ENCODE data around the gene CLBA1. TPM values are rescaled to one million over a fixed set of nuclear protein-coding genes. Genes with fewer than 3 reads are reported as not detected.

CLBA1 gene
- total RNA-seq, 4 donors from 2014 or later: 2.2 to 11.7 (median 6.5) TPM

GRCh38 chr14:104996032-104996431 lies 10.4 kb downstream of the CLBA1 start:
- no peak overlapping the region for H3K4me3 ChIP-seq (ENCODE audit: low read depth, poor library complexity, severe bottlenecking)
- DNase-seq (ENCODE audit: low spot score in 2 of 2): no peak
- 89 to 92% methylated on average over 4 to 5 of the region's 5 CpGs for WGBS, 2 donors
- TF ChIP-seq CTCF (IDR thresholded peaks at IDR 0.05) (no peak), POLR2A (IDR thresholded peaks at IDR 0.05) (no peak)
- intact Hi-C loops (cut with DNase I; ENCODE audit: low total_unique reads): no loop called here

- intact Hi-C loops (cut with DNase I; ENCODE audit: low total_unique reads): no loop called here
- 97% methylated on average over 13 of the region's 13 CpGs for WGBS, 2 donors
- H3K4me3 ChIP-seq (ENCODE audit: low read depth, poor library complexity, severe bottlenecking): no peak overlapping the region
- DNase-seq (ENCODE audit: low spot score in 2 of 2): no peak
- TF ChIP-seq CTCF (IDR thresholded peaks at IDR 0.05) (no peak), POLR2A (IDR thresholded peaks at IDR 0.05) (no peak)
Measured at GRCh38 chr14:104996483-104996882, 10.9 kb downstream of the CLBA1 start.

GRCh38 chr14:104998801-104999200 lies 13.2 kb downstream of the CLBA1 start:
- H3K4me3 ChIP-seq (ENCODE audit: low read depth, poor library complexity, severe bottlenecking): no peak overlapping the region
- WGBS, 2 donors: 89 to 95% methylated on average over 5 of the region's 5 CpGs
- no peak for TF ChIP-seq POLR2A (IDR thresholded peaks at IDR 0.05)
- no peak for TF ChIP-seq CTCF (IDR thresholded peaks at IDR 0.05)
- intact Hi-C loops (cut with DNase I; ENCODE audit: low total_unique reads): no loop called here
- no peak for DNase-seq (ENCODE audit: low spot score in 2 of 2)

- TF ChIP-seq POLR2A (IDR thresholded peaks at IDR 0.05) (no peak), CTCF (IDR thresholded peaks at IDR 0.05) (no peak)
- DNase-seq (ENCODE audit: low spot score in 2 of 2): no peak
- intact Hi-C loops (cut with DNase I; ENCODE audit: low total_unique reads): no loop called here
- H3K4me3 ChIP-seq (ENCODE audit: low read depth, poor library complexity, severe bottlenecking): no peak overlapping the region
- 90 to 100% methylated on average over 3 of the region's 3 CpGs for WGBS, 2 donors
Measured at GRCh38 chr14:104999361-104999760, 13.8 kb downstream of the CLBA1 start.

GRCh38 chr14:105005329-105005928 lies 19.8 kb downstream of the CLBA1 start:
- 82 to 83% methylated on average over 11 to 19 of the region's 20 CpGs for WGBS, 2 donors
- TF ChIP-seq CTCF (IDR thresholded peaks at IDR 0.05) (no peak), POLR2A (IDR thresholded peaks at IDR 0.05) (no peak)
- intact Hi-C loops (cut with DNase I; ENCODE audit: low total_unique reads): no loop called here
- H3K4me3 ChIP-seq (ENCODE audit: low read depth, poor library complexity, severe bottlenecking): no peak overlapping the region
- DNase-seq (ENCODE audit: low spot score in 2 of 2): no peak

Data from lower leg skin (tissue), 4 donors.